ENCODE measurements around the gene TIPARP.
A peak's percentile ranks its signal among the peaks of the same experiment; 100 is the strongest.

TIPARP gene

DNA sequence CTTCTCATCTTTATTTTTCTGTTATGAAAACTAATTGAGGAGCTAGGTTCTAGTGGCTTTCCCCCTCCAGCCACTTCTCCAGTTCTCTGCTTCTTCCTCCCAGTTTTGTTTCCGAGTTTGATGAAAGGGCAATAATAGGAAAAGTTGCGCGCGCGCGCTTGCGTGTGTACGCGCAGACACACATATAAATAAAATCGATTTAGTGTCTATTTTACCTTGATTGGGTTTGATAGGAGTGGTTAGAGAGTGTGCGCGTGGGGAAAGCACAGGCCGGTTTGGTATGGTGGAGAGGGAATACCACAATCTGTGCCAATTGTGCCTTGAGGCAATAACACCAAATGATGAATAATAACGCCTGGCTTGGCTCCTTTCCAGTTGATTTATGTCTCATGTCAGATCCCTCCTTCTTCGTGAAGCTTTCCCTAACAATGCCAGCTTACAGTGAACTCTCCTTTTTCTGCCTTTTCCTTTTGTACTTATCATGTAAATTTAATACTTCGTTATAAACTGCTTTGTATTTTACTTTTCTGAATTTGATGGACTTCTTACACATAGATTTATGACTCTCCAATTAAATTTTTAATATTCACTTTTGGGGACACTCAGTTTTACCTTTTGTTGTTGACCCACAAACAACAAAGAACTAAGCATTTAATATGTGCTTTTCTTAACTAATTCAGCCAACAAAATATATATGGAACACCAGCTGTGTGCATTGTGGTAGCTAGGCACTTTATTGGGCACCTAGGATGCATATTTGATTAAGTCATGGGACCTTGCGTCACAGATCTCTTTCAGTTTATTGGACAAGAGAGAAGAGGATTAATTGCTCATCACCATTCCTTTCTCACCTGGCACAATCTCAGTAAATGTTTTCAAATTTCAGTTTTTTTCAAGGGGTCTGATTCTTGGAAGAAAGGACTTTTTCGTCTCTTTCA is 1.7 kb downstream of the TIPARP start:
- Histone ChIP-seq H3K27ac (ENCODE audit: extremely low read depth, low read depth, low read length) (peak overlapping the region; percentile 85), H3K36me3 (ENCODE audit: control insufficient read depth in 2 of 2, insufficient read depth in 1 of 2, low read length in 2 of 2) (peaks cover 0 to 27% of the 10 kb centered on the region in 2 experiments; a peak in 1 of 3 replicates), H3K4me3 (ENCODE audit: low read depth, low read length) (peak overlapping the region; percentile 85), H3K9me3 (ENCODE audit: control insufficient read depth, insufficient read depth, low read depth, low read length) (no peaks in the 10 kb centered on the region), H3K4me1 (ENCODE audit: control insufficient read depth, insufficient read depth, low read length) (peaks cover 9% of the 10 kb centered on the region; the same call in 1 of the 2 replicates)
- POLR2A ChIA-PET, result interaction anchor here (0.7 to 4.3 kb wide), 5 partner anchors 9 to 667 kb away, joined by 3 to 27 read pairs (median 6); partner anchors contain the start of gene SSR3
- CTCF ChIA-PET, result interaction anchor here (0.6 to 2.0 kb wide), 7 partner anchors 10 to 463 kb away, joined by 3 to 7 read pairs (median 3); no protein-coding TSS in a partner anchor
- TF ChIP-seq CTCF (tag by site-specific recombination; IDR thresholded peaks at IDR 0.05), result no peak
- no peak for TF ChIP-seq ZNF214 (tag by site-specific recombination; IDR thresholded peaks at IDR 0.05; ENCODE audit: borderline replicate concordance)
- no peak for TF ChIP-seq ZNF354C (tag by site-specific recombination; IDR thresholded peaks at IDR 0.05; ENCODE audit: borderline replicate concordance, low read depth)
- no peak for TF ChIP-seq TRIM28 (IDR thresholded peaks at IDR 0.05; ENCODE audit: borderline replicate concordance, low read length)
- no peak for TF ChIP-seq GLIS1 (tag by site-specific recombination; IDR thresholded peaks at IDR 0.05)
- no peak for TF ChIP-seq ZNF626 (tag by site-specific recombination; IDR thresholded peaks at IDR 0.05)
- no peak for TF ChIP-seq KLF1 (tag by site-specific recombination; IDR thresholded peaks at IDR 0.05)
- TF ChIP-seq HIC1 (tag by site-specific recombination; IDR thresholded peaks at IDR 0.05), result peak; percentile 47
- TF ChIP-seq ZNF473 (tag by site-specific recombination; IDR thresholded peaks at IDR 0.05), result no peak
- no peak for TF ChIP-seq ZNF510 (tag by site-specific recombination; IDR thresholded peaks at IDR 0.05; ENCODE audit: insufficient replicate concordance)
- TF ChIP-seq ZNF423 (tag by site-specific recombination; IDR thresholded peaks at IDR 0.05), result no peak
- no peak for TF ChIP-seq EGR2 (tag by site-specific recombination; IDR thresholded peaks at IDR 0.05; ENCODE audit: low read depth)
- no peak for TF ChIP-seq ZIC2 (tag by site-specific recombination; IDR thresholded peaks at IDR 0.05)
- TF ChIP-seq SCRT2 (tag by site-specific recombination; IDR thresholded peaks at IDR 0.05), result no peak
- no peak for TF ChIP-seq ZNF292 (tag by site-specific recombination; IDR thresholded peaks at IDR 0.05; ENCODE audit: borderline replicate concordance, low read depth)
- TF ChIP-seq ZFP69B (tag by site-specific recombination; IDR thresholded peaks at IDR 0.05), result no peak
- TF ChIP-seq ZNF513 (tag by site-specific recombination; IDR thresholded peaks at IDR 0.05), result no peak
- TF ChIP-seq ZBTB8A (tag by site-specific recombination; IDR thresholded peaks at IDR 0.05), result no peak
- TF ChIP-seq ZNF621 (tag by site-specific recombination; IDR thresholded peaks at IDR 0.05), result no peak
- no peak; the same call in 1 of the 2 replicates for TF ChIP-seq ZEB2 (tag by site-specific recombination; IDR thresholded peaks at IDR 0.05)
- TF ChIP-seq ZNF645 (tag by site-specific recombination; IDR thresholded peaks at IDR 0.05), result no peak
- no peak for TF ChIP-seq ZNF777 (tag by site-specific recombination; IDR thresholded peaks at IDR 0.05; ENCODE audit: borderline replicate concordance)
- 0 out of 2 replicates have a peak, but pooled peaks have one; percentile 18 for TF ChIP-seq ZBTB17 (tag by site-specific recombination; IDR thresholded peaks at IDR 0.05)
- TF ChIP-seq ZNF785 (tag by site-specific recombination; IDR thresholded peaks at IDR 0.05), result no peak
- TF ChIP-seq ZNF184 (tag by site-specific recombination; IDR thresholded peaks at IDR 0.05), result no peak
- no peak for TF ChIP-seq ZNF658 (tag by site-specific recombination; IDR thresholded peaks at IDR 0.05)
- peak; percentile 87 for TF ChIP-seq ZNF366 (tag by site-specific recombination; conservative IDR thresholded peaks at IDR 0.05)
- TF ChIP-seq, protein P1, sequence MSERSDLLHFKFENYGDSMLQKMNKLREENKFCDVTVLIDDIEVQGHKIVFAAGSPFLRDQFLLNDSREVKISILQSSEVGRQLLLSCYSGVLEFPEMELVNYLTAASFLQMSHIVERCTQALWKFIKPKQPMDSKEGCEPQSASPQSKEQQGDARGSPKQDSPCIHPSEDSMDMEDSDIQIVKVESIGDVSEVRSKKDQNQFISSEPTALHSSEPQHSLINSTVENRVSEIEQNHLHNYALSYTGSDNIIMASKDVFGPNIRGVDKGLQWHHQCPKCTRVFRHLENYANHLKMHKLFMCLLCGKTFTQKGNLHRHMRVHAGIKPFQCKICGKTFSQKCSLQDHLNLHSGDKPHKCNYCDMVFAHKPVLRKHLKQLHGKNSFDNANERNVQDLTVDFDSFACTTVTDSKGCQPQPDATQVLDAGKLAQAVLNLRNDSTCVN (tag by site-specific recombination; optimal IDR thresholded peaks at IDR 0.05), result peak; percentile 60
- TF ChIP-seq BCL11B (tag by site-specific recombination; IDR thresholded peaks at IDR 0.05; ENCODE audit: low read depth), result no peak; the same call in 1 of the 2 replicates
- no peak for TF ChIP-seq ZNF266 (tag by site-specific recombination; IDR thresholded peaks at IDR 0.05; ENCODE audit: low read depth)

Measured in HEK293 (cell line).